ENCODE measurements around the gene TTC34.
"Not testable (repeated sequence)": the region's sequence is repeated elsewhere in the genome, so short reads cannot be mapped to it uniquely, and the experiment has no call there.

Gene TTC34

DNA sequence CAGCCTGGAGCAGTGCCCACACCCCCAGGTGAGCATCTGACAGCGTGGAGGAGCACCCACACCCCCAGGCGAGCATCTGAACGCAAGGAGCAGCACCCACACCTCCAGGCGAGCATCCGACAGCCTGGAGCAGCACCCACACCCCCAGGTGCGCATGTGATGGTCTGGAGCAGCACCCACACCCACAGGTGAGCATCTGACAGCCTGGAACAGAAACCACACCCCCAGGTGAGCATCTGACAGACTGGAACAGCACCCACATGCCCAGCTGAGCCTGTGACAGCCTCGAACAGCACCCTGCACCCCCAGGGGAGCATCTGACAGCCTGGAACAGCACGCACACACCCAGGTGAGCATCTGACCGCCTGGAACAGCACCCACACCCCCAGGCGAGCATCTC lies 46.9 kb downstream of the TTC34 start:
- H3K4me3 ChIP-seq (ENCODE audit: low read length); DNase-seq (ENCODE audit: low read depth): not testable (repeated sequence)

DNA sequence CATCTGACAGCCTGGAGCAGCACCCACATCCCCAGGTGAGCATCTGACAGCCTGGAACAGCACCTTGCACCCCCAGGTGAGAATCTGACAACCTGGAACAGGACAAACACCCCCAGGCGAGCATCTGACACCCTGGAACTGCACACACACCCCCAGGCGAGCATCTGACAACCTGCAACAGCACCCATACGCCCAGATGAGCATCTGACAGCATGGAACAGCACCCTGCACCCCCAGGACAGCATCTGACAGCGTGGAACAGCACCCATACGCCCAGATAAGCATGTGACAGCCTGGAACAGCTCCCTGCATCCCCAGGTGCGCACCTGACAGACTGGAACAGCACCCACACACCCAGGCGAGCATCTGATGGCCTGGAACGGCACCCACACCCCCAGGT lies 49.0 kb downstream of the TTC34 start:
- not testable (repeated sequence) for DNase-seq (ENCODE audit: low read depth); H3K4me3 ChIP-seq (ENCODE audit: low read length)

DNA sequence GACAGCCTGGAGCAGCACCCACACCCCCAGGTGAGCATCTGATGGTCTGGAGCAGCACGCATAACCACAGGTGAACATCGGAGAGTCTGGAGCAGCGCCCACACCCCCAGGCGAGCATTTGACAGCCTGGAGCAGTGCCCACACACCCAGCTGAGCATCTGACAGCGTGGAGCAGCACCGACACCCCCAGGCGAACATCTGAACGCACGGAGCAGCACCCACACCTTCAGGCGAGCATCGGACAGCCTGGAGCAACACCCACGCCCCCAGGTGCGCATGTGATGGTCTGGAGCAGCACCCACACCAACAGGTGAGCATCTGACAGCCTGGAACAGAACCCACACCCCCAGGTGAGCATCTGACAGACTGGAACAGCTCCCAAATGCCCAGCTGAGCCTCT lies 49.6 kb downstream of the TTC34 start:
- not testable (repeated sequence) for H3K4me3 ChIP-seq (ENCODE audit: low read length); DNase-seq (ENCODE audit: low read depth)

DNA sequence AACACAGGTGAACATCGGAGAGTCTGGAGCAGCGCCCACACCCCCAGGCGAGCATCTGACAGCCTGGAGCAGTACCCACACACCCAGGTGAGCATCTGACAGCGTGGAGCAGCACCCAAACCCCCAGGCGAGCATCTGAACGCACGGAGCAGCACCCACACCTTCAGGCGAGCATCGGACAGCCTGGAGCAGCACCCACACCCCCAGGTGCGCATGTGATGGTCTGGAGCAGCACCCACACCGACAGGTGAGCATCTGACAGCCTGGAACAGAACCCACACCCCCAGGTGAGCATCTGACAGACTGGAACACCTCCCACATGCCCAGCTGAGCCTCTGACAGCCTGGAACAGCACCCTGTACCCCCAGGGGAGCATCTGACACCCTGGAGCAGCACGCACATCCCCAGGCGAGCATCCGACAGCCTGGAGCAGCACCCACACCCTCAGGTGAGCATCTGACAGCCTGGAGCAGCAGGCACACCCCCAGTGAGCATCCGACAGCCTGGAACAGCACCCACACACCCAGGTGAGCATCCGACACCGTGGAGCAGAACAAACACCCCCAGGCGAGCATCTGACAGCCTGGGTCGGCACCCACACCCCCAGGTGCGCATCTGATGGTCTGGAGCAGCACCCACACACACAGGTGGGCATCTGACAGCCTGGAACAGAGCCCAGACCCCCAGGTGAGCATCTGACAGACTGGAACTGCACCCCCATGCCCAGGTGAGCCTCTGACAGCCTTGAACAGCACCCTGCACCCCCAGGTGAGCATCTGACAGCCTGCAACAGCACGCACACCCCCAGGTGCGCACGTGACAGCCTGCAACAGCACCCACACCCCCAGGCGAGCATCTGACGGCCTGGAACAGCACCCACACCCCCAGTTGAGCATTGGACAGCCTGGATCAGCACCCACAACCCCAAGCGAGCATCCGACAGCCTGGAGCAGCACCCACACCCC lies 50.4 kb downstream of the TTC34 start:
- DNase-seq (ENCODE audit: low read depth); H3K4me3 ChIP-seq (ENCODE audit: low read length): not testable (repeated sequence)

DNA sequence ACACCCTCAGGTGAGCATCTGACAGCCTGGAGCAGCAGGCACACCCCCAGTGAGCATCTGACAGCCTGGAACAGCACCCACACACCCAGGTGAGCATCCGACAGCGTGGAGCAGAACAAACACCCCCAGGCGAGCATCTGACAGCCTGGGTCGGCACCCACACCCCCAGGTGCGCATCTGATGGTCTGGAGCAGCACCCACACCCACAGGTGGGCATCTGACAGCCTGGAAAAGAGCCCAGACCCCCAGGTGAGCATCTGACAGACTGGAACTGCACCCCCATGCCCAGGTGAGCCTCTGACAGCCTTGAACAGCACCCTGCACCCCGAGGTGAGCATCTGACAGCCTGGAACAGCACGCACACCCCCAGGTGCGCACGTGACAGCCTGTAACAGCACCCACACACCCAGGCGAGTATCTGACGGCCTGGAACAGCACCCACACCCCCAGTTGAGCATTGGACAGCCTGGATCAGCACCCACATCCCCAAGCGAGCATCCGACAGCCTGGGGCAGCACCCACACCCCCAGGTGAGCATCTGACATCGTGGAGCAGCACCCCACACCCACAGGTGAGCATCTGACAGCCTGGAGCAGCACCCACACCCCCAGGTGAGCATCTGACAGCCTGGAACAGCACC lies 51.3 kb downstream of the TTC34 start:
- not testable (repeated sequence) for DNase-seq (ENCODE audit: low read depth); H3K4me3 ChIP-seq (ENCODE audit: low read length)

DNA sequence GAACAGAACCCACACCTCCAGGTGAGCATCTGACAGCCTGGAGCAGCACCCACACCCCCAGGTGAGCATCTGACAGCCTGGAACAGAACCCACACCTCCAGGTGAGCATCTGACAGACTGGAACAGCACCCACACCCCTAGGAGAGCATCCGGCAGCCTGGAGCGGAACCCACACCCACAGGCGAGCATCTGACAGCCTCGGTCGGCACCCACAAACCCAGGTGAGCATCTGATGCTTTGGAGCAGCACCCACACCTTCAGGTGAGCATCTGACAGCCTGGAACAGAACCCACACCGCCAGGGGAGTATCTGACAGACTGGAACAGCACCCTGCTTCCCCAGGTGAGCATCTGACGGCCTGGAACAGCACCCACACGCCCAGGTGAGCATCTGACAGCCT lies 52.9 kb downstream of the TTC34 start:
- not testable (repeated sequence) for DNase-seq (ENCODE audit: low read depth); H3K4me3 ChIP-seq (ENCODE audit: low read length)

DNA sequence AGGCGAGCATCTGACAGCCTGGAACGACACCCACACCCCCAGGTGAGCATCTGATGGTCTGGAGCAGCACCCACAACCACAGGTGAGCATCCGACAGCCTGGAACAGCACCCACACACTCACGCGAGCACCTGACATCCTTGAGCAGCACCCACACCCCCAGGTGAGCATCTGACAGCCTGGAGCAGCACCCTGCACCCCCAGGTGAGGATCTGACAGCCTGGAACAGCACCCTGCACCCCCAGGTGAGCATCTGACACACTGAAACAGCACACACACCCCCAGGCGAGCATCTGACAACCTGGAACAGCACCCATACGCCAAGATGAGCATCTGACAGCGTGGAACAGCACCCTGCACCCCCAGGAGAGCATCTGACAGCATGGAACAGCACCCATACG lies 106.7 kb downstream of the TTC34 start:
- not testable (repeated sequence) for DNase-seq (ENCODE audit: low read depth)

DNA sequence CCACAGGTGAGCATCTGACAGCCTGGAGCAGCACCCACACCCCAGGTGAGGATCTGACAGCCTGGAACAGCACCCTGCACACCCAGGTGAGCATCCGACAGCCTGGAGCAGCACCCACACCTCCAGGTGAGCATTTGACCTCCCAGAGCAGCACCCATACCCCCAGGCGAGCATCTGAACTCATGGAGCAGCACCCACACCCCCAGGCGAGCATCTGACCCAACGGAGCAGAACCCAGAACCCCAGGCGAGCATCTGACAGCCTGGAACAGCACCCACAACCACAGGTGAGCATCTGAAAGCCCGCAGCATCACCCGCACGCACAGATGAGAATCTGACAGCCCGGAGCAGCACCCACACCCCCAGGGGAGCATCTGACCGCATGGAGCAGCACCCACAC lies 111.3 kb downstream of the TTC34 start:
- H3K4me3 ChIP-seq (ENCODE audit: low read length); DNase-seq (ENCODE audit: low read depth): not testable (repeated sequence)

More for the DNA sequence above, 106.7 kb downstream of the TTC34 start:
- not testable (repeated sequence) for H3K4me3 ChIP-seq (ENCODE audit: low read length)

DNA sequence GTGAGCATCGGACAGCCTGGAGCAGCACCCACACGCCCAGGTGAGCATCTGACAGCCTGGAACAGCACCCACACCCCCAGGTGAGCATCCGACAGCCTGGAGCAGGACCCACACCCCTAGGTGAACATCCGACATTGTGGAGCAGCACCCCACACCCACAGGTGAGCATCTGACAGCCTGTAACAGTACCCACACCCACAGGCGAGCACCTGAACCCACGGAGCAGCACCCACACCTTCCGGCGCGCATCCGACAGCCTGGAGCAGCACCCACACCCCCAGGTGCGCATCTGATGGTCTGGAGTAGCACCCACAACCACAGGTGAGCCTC lies 113.2 kb downstream of the TTC34 start:
- DNase-seq (ENCODE audit: low read depth); H3K4me3 ChIP-seq (ENCODE audit: low read length): not testable (repeated sequence)

DNA sequence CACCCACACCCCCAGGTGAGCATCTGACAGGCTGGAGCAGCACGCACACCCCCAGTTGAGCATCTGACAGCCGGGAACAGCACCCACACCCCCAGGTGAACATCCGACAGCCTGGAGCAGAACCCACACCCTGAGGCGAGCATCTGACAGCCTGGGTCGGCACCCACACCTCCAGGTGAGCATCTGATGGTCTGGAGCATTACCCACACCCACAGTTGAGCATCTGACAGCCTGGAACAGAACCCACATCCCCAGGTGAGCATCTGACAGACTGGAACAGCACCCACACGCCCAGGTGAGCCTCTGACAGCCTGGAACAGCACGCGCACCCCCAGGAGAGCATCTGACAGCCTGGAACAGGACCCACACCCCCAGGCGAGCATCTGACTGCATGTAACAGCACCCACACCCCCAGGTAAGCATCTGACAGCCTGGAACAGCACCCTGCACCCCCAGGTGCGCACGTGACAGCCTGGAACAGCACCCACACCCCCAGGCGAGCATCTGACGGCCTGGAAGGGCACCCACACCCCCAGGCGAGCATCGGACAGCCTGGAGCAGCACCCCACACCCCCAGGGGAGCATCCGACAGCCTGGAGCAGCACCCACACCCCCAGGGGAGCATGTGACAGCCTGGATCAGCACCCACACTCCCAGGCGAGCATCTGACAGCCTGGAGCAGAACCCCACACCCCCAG lies 113.7 kb downstream of the TTC34 start:
- not testable (repeated sequence) for H3K4me3 ChIP-seq (ENCODE audit: low read length); DNase-seq (ENCODE audit: low read depth)

DNA sequence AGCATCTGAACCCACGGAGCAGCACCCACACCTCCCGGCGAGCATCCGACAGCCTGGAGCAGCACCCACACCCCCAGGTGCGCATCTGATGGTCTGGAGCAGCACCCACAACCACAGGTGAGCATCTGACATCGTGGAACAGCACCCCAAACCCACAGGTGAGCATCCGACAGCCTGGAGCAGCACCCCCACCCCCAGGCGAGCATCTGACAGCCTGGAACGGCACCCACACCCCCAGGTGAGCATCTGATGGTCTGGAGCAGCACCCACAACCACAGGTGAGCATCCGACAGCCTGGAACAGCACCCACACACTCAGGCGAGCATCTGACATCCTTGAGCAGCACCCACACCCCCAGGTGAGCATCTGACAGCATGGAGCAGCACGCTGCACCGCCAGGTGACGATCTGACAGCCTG lies 114.3 kb downstream of the TTC34 start:
- H3K4me3 ChIP-seq (ENCODE audit: low read length); DNase-seq (ENCODE audit: low read depth): not testable (repeated sequence)

DNA sequence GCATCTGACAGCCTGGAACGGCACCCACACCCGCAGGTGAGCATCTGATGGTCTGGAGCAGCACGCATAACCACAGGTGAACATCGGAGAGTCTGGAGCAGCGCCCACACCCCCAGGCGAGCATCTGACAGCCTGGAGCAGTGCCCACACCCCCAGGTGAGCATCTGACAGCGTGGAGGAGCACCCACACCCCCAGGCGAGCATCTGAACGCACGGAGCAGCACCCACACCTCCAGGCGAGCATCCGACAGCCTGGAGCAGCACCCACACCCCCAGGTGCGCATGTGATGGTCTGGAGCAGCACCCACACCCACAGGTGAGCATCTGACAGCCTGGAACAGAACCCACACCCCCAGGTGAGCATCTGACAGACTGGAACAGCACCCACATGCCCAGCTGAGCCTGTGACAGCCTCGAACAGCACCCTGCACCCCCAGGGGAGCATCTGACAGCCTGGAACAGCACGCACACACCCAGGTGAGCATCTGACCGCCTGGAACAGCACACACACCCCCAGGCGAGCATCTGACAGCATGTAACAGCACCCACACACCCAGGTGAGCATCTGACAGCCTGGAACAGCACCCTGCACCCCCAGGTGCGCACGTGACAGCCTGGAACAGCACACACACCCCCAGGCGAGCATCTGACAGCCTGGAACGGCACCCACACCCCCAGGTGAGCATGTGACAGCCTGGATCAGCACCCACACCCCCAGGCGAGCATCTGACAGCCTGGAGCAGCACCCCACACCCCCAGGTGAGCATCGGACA lies 115.2 kb downstream of the TTC34 start:
- DNase-seq (ENCODE audit: low read depth); H3K4me3 ChIP-seq (ENCODE audit: low read length): not testable (repeated sequence)

DNA sequence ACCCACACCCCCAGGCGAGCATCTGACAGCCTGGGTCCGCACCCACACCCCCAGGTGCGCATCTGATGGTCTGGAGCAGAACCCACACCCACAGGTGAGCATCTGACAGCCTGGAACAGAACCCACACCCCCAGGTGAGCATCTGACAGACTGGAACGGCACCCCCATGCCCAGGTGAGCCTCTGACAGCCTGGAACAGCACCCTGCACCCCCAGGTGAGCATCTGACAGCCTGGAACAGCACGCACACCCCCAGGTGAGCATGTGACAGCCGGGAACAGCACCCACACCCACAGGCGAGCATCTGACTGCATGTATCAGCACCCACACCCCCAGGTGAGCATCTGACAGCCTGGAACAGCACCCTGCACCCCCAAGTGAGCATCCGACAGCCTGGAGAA lies 115.8 kb downstream of the TTC34 start:
- not testable (repeated sequence) for DNase-seq (ENCODE audit: low read depth)

DNA sequence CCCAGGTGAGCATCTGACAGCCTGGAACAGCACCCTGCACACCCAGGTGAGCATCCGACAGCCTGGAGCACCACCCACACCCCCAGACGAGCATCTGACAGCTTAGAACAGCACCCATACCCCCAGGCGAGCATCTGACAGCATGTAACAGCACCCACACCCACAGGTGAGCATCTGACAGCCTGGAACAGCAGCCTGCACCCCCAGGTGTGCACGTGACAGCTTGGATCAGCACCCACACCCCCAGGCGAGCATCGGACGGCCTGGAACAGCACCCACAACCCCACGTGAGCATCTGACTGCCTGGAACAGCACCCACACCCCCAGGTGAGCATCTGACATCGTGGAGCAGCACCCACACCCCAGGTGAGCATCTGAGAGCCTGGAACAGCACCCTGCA lies 116.6 kb downstream of the TTC34 start:
- H3K4me3 ChIP-seq (ENCODE audit: low read length); DNase-seq (ENCODE audit: low read depth): not testable (repeated sequence)

More for the DNA sequence above, 115.8 kb downstream of the TTC34 start:
- H3K4me3 ChIP-seq (ENCODE audit: low read length): not testable (repeated sequence)

DNA sequence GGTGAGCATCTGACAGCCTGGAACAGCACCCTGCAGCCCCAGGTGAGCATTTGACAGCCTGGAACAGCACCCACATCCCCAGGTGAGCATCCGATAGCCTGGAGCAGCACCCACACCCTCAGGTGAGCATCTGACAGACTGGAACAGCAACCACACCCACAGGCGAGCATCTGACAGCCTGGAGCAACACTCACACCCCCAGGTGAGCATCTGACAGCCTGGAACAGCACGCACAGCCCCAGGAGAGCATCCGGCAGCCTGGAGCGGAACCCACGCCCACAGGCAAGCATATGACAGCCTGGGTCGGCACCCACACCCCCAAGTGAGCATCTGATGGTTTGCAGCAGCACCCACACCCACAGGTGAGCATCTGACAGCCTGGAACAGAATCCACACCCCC lies 117.5 kb downstream of the TTC34 start:
- H3K4me3 ChIP-seq (ENCODE audit: low read length); DNase-seq (ENCODE audit: low read depth): not testable (repeated sequence)

DNA sequence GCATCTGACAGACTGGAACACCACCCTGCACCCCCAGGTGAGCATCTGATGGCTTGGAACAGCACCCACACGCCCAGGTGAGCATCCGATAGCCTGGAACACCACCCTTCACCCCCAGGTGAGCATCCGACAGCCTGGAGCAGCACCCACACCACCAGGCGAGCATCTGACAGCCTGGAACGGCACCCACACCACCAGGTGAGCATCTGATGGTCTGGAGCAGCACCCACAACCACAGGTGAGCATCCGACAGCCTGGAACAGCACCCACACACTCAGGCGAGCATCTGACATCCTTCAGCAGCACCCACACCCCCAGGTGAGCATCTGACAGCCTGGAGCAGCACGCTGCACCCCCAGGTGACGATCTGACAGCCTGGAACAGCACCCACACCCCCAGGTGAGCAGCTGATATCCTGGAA lies 118.2 kb downstream of the TTC34 start:
- not testable (repeated sequence) for H3K4me3 ChIP-seq (ENCODE audit: low read length); DNase-seq (ENCODE audit: low read depth)

DNA sequence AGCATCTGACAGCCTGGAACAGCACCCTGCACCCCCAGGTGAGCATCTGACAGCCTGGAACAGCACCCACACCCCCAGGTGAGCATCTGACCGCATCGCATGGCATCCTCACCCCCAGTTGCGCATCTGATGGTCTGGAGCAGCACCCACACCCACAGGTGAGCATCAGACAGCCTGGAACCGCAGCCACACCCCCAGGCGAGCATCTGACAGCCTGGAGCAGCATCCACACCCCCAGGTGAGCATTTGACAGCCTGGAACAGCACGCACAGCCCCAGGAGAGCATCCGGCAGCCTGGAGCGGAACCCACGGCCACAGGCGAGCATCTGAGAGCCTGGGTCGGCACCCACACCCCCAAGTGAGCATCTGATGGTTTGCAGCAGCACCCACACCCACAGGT lies 118.6 kb downstream of the TTC34 start:
- DNase-seq (ENCODE audit: low read depth); H3K4me3 ChIP-seq (ENCODE audit: low read length): not testable (repeated sequence)

DNA sequence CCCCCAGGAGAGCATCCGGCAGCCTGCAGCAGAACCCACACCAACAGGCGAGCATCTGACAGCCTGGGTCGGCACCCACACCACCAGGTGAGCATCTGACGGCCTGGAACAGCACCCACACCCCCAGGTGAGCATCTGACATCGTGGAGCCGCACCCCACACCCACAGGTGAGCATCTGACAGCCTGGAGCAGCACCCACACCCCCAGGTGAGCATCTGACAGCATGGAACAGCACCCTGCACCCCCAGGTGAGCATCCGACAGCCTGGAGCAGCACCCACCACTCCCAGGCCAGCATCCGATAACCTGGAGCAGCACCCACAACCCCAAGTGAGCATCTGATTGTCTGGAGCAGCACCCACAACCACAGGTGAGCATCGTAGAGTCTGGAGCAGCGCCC lies 124.8 kb downstream of the TTC34 start:
- H3K4me3 ChIP-seq (ENCODE audit: low read length); DNase-seq (ENCODE audit: low read depth): not testable (repeated sequence)

DNA sequence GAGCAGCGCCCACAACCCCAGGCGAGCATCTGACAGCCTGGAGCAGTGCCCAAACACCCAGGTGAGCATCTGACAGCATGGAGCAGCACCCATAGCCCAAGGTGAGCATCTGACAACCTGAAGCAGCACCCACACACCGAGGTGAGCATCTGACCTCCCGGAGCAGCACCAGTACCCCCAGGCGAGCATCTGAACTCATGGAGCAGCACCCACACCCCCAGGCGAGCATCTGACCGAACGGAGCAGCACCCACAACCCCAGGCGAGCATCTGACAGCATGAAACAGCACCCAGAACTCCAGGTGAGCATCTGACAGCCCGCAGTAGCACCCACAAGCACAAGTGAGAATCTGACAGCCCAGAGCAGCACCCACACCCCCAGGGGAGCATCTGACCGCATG lies 129.8 kb downstream of the TTC34 start:
- not testable (repeated sequence) for DNase-seq (ENCODE audit: low read depth); H3K4me3 ChIP-seq (ENCODE audit: low read length)
